ENCODE data around the gene PDF. TPM values are rescaled to one million over a fixed set of nuclear protein-coding genes. Genes with fewer than 3 reads are reported as not detected.

PDF gene
- total RNA-seq, 1 donor from 2014 or later, result 44.9 TPM

DNA sequence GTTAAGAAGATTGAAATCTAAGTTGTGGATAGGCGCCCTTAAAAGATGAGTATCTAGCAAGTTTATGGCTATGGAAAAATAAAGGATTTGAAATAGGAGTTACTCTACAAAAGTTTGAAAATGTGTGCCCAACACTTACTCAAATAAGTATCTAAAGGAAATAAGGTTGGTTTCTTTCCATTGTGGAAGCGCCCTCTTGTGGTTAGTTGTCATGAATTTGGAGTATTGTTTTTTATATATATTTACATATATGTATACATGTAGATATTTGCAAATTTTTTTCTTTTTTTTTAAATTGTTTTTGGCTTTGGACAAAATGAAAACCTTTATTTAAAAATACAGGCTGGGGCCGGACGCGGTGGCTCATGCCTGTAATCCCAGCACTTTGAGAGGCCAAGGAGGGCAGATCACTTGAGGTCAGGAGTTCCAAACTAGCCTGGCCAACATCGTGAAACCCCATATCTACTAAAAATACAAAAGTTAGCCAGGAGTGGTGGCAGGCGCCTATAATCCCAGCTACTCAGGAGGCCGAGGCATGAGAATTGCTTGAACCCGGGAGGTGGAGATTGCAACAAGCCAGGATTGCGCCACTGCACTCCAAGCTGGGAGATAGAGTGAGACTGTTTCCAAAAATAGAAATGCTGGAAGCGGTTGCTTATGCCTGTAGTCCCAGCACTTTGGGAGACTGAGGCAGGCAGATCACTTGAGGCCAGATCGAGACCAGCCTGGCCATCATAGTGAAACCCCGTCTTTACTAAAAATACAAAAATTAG is 43.3 kb downstream of the PDF start:
- DNase-seq (ENCODE audit: extremely low spot score in 2 of 2), result no peak
- no peaks in the 10 kb centered on the region for H3K9me3 ChIP-seq
- H3K4me3 ChIP-seq, result no peak overlapping the region
- TF ChIP-seq, protein P1, sequence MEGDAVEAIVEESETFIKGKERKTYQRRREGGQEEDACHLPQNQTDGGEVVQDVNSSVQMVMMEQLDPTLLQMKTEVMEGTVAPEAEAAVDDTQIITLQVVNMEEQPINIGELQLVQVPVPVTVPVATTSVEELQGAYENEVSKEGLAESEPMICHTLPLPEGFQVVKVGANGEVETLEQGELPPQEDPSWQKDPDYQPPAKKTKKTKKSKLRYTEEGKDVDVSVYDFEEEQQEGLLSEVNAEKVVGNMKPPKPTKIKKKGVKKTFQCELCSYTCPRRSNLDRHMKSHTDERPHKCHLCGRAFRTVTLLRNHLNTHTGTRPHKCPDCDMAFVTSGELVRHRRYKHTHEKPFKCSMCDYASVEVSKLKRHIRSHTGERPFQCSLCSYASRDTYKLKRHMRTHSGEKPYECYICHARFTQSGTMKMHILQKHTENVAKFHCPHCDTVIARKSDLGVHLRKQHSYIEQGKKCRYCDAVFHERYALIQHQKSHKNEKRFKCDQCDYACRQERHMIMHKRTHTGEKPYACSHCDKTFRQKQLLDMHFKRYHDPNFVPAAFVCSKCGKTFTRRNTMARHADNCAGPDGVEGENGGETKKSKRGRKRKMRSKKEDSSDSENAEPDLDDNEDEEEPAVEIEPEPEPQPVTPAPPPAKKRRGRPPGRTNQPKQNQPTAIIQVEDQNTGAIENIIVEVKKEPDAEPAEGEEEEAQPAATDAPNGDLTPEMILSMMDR (IDR thresholded peaks at IDR 0.05), result peak in 2 of 3 experiments; percentile 39 to 72
- TF ChIP-seq POLR2AphosphoS5 (IDR thresholded peaks at IDR 0.05; ENCODE audit: insufficient read depth in 1 of 2, low read depth in 1 of 2) (peak in 1 of 2 donors; percentile 25), POLR2A (IDR thresholded peaks at IDR 0.05) (no peak)
- intact Hi-C loops (cut with DNase I), result loop anchor here (5.0 to 10.0 kb wide), 2 partner anchors 102 to 135 kb away; partner anchors contain the start of gene SNTB2
- no peaks in the 10 kb centered on the region for H3K4me1 ChIP-seq
- no peaks in the 10 kb centered on the region for H3K27me3 ChIP-seq
- H3K36me3 ChIP-seq, result peaks cover 0 to 19% of the 10 kb centered on the region in 2 donors
- H3K27ac ChIP-seq, result peak overlapping the region; percentile 45

DNA sequence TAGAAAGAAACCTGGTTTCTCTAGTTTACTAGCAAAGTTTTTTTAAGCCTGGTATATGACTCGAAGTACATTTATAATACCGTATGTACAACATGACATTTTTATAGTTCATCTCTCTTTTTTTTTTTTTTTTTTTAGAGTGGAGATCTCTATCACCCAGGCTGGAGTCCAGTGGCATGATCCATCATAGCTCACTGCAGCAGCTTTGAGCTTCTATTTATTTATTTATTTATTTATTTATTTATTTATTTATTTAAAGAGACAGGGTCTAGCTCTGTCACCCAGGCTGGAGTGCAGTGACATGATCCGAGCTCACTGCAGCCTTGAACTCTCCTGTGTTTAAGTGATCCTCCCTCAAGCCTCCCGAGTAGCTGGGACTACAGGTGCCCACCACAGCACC is 45.1 kb downstream of the PDF start:
- TF ChIP-seq, protein P1 (IDR thresholded peaks at IDR 0.05), result no peak
- no peak for TF ChIP-seq POLR2AphosphoS5 (IDR thresholded peaks at IDR 0.05; ENCODE audit: insufficient read depth in 1 of 2, low read depth in 1 of 2)
- intact Hi-C loops (cut with DNase I), result loop anchor here (5.0 to 10.0 kb wide), 2 partner anchors 100 to 133 kb away; partner anchors contain the start of gene SNTB2
- Histone ChIP-seq H3K4me3 (no peak overlapping the region), H3K27ac (no peak overlapping the region), H3K4me1 (no peaks in the 10 kb centered on the region), H3K36me3 (peaks cover 0 to 19% of the 10 kb centered on the region in 2 donors), H3K27me3 (no peaks in the 10 kb centered on the region), H3K9me3 (no peaks in the 10 kb centered on the region)
- DNase-seq (ENCODE audit: extremely low spot score in 2 of 2), result no peak

DNA sequence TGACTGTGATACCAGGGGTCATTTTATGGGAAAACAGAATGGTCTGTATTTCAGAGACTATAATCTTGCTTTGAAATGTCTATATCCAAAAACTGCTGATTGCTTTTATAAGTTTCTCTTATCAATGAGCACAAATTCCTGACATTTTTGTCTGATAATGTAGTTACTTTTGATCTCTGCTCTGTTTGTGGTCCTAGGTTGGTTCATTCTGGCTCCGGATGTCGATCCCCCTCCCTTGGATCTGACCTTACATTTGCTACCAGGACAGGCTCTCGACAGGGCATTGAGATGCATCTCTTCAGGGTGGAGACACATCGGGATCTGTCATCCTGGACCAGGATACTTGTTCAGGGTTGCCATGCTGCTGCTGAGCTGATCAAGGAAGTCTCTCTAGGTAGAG is 46.5 kb downstream of the PDF start:
- H3K27ac ChIP-seq, result no peak overlapping the region
- H3K9me3 ChIP-seq, result no peaks in the 10 kb centered on the region
- intact Hi-C loops (cut with DNase I), result loop anchor here (10.0 kb wide), 1 partner anchor 99 kb away; the partner anchor contains the start of gene SNTB2
- H3K4me1 ChIP-seq, result no peaks in the 10 kb centered on the region
- H3K36me3 ChIP-seq, result peaks cover 0 to 19% of the 10 kb centered on the region in 2 donors
- H3K4me3 ChIP-seq, result no peak overlapping the region
- no peak for DNase-seq (ENCODE audit: extremely low spot score in 2 of 2)
- H3K27me3 ChIP-seq, result no peaks in the 10 kb centered on the region
- TF ChIP-seq POLR2AphosphoS5 (IDR thresholded peaks at IDR 0.05; ENCODE audit: insufficient read depth in 1 of 2, low read depth in 1 of 2) (no peak), POLR2A (IDR thresholded peaks at IDR 0.05) (no peak)
- TF ChIP-seq, protein P1 (IDR thresholded peaks at IDR 0.05), result no peak

DNA sequence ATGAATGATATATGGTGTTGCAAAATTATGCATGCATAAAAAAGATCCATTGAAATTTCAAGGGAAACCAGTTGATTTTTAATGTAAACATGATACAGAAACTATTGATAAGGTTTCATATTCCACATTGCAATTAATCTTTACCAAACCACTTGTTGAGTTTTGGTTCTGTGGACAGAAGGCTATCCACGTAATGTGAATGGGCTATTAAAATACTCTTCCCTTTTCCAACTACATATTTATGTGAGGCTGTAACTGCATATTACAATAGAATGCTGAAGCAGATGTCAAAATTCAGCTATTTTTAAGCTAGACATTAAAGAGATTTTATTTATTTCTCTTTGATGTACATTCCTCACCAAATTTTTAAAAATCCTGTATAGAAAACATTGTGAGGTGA is 53.0 kb downstream of the PDF start:
- no peak for DNase-seq (ENCODE audit: extremely low spot score in 2 of 2)
- intact Hi-C loops (cut with DNase I), result no loop called here

More for the DNA sequence above, 53.0 kb downstream of the PDF start:
- H3K4me1 ChIP-seq, result peaks cover 34% of the 10 kb centered on the region
- no peaks in the 10 kb centered on the region for H3K36me3 ChIP-seq
- no peaks in the 10 kb centered on the region for H3K27me3 ChIP-seq
- no peak for TF ChIP-seq POLR2AphosphoS5 (IDR thresholded peaks at IDR 0.05; ENCODE audit: insufficient read depth in 1 of 2, low read depth in 1 of 2)
- TF ChIP-seq, protein P1 (IDR thresholded peaks at IDR 0.05), result no peak
- no peaks in the 10 kb centered on the region for H3K9me3 ChIP-seq
- peak overlapping the region; percentile 36 for H3K27ac ChIP-seq
- H3K4me3 ChIP-seq, result no peak overlapping the region

Other genes with a start within 250 kb of the PDF start
- gene HAS3, start 224.9 kb downstream of the PDF start, total RNA-seq, result 25.8 TPM
- 59.4 TPM for gene CHTF8, start 198.0 kb downstream of the PDF start, total RNA-seq
- gene UTP4, start 197.9 kb downstream of the PDF start, total RNA-seq, result 34.9 TPM
- gene SNTB2, start 143.4 kb downstream of the PDF start, total RNA-seq, result 50.8 TPM
- gene VPS4A, start 19.2 kb downstream of the PDF start, total RNA-seq, result 27.7 TPM
- 46.2 TPM for gene COG8, start 9.0 kb upstream of the PDF start, total RNA-seq
- 15.2 TPM for gene NIP7, start 9.2 kb upstream of the PDF start, total RNA-seq
- not detected for gene TMED6, start 21.2 kb upstream of the PDF start, total RNA-seq
- gene TERF2, start 55.4 kb upstream of the PDF start, total RNA-seq, result 27.7 TPM
- gene CYB5B, start 94.0 kb upstream of the PDF start, total RNA-seq, result 37.6 TPM
- gene NFAT5, start 235.4 kb upstream of the PDF start, total RNA-seq, result 63.8 TPM